Thyroid gland (tissue), 4 donors: Measurements from ENCODE around the gene GLRA3. TPM values are rescaled to one million over a fixed set of nuclear protein-coding genes. Genes with fewer than 3 reads are reported as not detected.

Source experiments
- DNase-seq, 2 donors: peaks; one replicate each; pipeline ENCODE4 v3.0.0-alpha.2; 2019
- H3K27ac ChIP-seq, 3 donors: fragments of 200-600 bp; sonication (generic); 1 replicate in 2 of 3; 2 replicates in 1 of 3; pipeline ENCODE4 v1.5.1; 2016 to 2019; ENCODE audit warnings: mild to moderate bottlenecking in 1 of 3, moderate library complexity in 1 of 3
- H3K27me3 ChIP-seq: fragments of 200-600 bp; sonication (generic); one replicate; pipeline ENCODE4 v1.5.1; 2019
- H3K36me3 ChIP-seq, 2 donors: fragments of 200-600 bp; sonication (generic); one replicate each; pipeline ENCODE4 v1.5.1; 2016 to 2019
- H3K4me1 ChIP-seq, 2 donors: fragments of 200-600 bp; sonication (generic); one replicate each; pipeline ENCODE4 v1.5.1; 2017 to 2019
- H3K4me3 ChIP-seq, 3 donors: fragments of 200-600 bp; sonication (generic); replicated peaks in 1 of 3; 1 replicate in 2 of 3; 2 replicates in 1 of 3; pipeline ENCODE4 v1.5.1; 2016; ENCODE audit warnings: mild to moderate bottlenecking in 1 of 3
- H3K9me3 ChIP-seq: fragments of 200-600 bp; sonication (generic); one replicate; pipeline ENCODE4 v1.5.1; 2017
- CTCF ChIP-seq, 6 experiments: fragments of 200-600 bp in 3 of 6; fragments of 450-650 bp in 3 of 6; sonication (generic) in 3 of 6; IDR thresholded peaks; one replicate each; pipeline ENCODE4 v1.5.1; 2016 to 2019; ENCODE audit warnings: antibody characterized with exemption in 6 of 6, mild to moderate bottlenecking in 2 of 6, inconsistent platforms in 1 of 6, moderate library complexity in 1 of 6
- POLR2A ChIP-seq, 2 donors: fragments of 450-650 bp; IDR thresholded peaks; one replicate each; pipeline ENCODE4 v1.6.1; 2017; ENCODE audit warnings: antibody characterized with exemption in 2 of 2, mild to moderate bottlenecking in 2 of 2, moderate library complexity in 1 of 2
- WGBS, 2 donors: methylation state at CpG; one replicate each; pipeline ENCODE4 v1.1.5; 2017; 5-methylcytosine and 5-hydroxymethylcytosine counted together
- intact Hi-C: fragments of 100-400 bp; cut with DNase I; formaldehyde crosslinking; loops from one replicate; pipeline ENCODE4 v1.15.1; 2023
- total RNA-seq, 4 donors: library from RNA; depleted of rRNA; stranded (reverse); fragments of >200 nt; gene quantifications; one replicate each; pipeline ENCODE4 v1.2.3, GENCODE V29; 2016

The GLRA3 gene
- total RNA-seq, 4 donors from 2014 or later, result not detected

- intact Hi-C loops, result no loop called here
- Histone ChIP-seq H3K9me3 (no peaks in the 10 kb centered on the region), H3K4me3 (no peak overlapping the region), H3K27ac (no peak overlapping the region), H3K36me3 (no peaks in the 10 kb centered on the region), H3K27me3 (no peaks in the 10 kb centered on the region), H3K4me1 (no peaks in the 10 kb centered on the region)
- no peak for TF ChIP-seq POLR2A (IDR thresholded peaks at IDR 0.05)
- TF ChIP-seq CTCF (IDR thresholded peaks at IDR 0.05), result no peak
- WGBS, 2 donors, result 82 to 84% methylated on average over 1 of the region's 1 CpG
- no peak for DNase-seq
Observed at GRCh38 chr4:174860588-174860987, 31.5 kb upstream of the GLRA3 start.

GRCh38 chr4:174859904-174860303 is 30.9 kb upstream of the GLRA3 start:
- no peak overlapping the region for H3K4me3 ChIP-seq
- DNase-seq, result no peak
- no peaks in the 10 kb centered on the region for H3K4me1 ChIP-seq
- no peak overlapping the region for H3K27ac ChIP-seq
- no peaks in the 10 kb centered on the region for H3K36me3 ChIP-seq
- H3K27me3 ChIP-seq, result no peaks in the 10 kb centered on the region
- TF ChIP-seq POLR2A (IDR thresholded peaks at IDR 0.05) (no peak), CTCF (IDR thresholded peaks at IDR 0.05) (no peak)
- intact Hi-C loops, result no loop called here
- 44 to 45% methylated on average over 2 of the region's 2 CpGs for WGBS, 2 donors
- H3K9me3 ChIP-seq, result no peaks in the 10 kb centered on the region

GRCh38 chr4:174856926-174857800 is 28.1 kb upstream of the GLRA3 start:
- Histone ChIP-seq H3K36me3 (no peaks in the 10 kb centered on the region), H3K27ac (no peak overlapping the region), H3K27me3 (no peaks in the 10 kb centered on the region), H3K4me3 (no peak overlapping the region), H3K9me3 (no peaks in the 10 kb centered on the region), H3K4me1 (no peaks in the 10 kb centered on the region)
- TF ChIP-seq POLR2A (IDR thresholded peaks at IDR 0.05), result no peak
- no peak for TF ChIP-seq CTCF (IDR thresholded peaks at IDR 0.05)
- intact Hi-C loops, result no loop called here
- no peak for DNase-seq
- 63 to 74% methylated on average over 3 of the region's 3 CpGs for WGBS, 2 donors

- Histone ChIP-seq H3K4me1 (no peaks in the 10 kb centered on the region), H3K9me3 (no peaks in the 10 kb centered on the region), H3K4me3 (no peak overlapping the region), H3K27me3 (no peaks in the 10 kb centered on the region), H3K27ac (no peak overlapping the region), H3K36me3 (no peaks in the 10 kb centered on the region)
- 45 to 60% methylated on average over 4 of the region's 4 CpGs for WGBS, 2 donors
- TF ChIP-seq POLR2A (IDR thresholded peaks at IDR 0.05) (no peak), CTCF (IDR thresholded peaks at IDR 0.05) (no peak)
- no peak for DNase-seq
- intact Hi-C loops, result no loop called here
Observed at GRCh38 chr4:174855050-174855449, 26.0 kb upstream of the GLRA3 start.

- intact Hi-C loops, result no loop called here
- WGBS, 2 donors, result 78 to 80% methylated on average over 3 of the region's 3 CpGs
- Histone ChIP-seq H3K27ac (no peak overlapping the region), H3K4me3 (no peak overlapping the region), H3K27me3 (no peaks in the 10 kb centered on the region), H3K36me3 (no peaks in the 10 kb centered on the region), H3K9me3 (no peaks in the 10 kb centered on the region), H3K4me1 (no peaks in the 10 kb centered on the region)
- DNase-seq, result no peak
- TF ChIP-seq CTCF (IDR thresholded peaks at IDR 0.05) (no peak), POLR2A (IDR thresholded peaks at IDR 0.05) (no peak)
Observed at GRCh38 chr4:174853629-174854028, 24.6 kb upstream of the GLRA3 start.
